Ovary (tissue), 9 donors: ENCODE results near the gene GTPBP1. TPM values are rescaled to one million over a fixed set of nuclear protein-coding genes. Genes with fewer than 3 reads are reported as not detected.

Source experiments
- DNase-seq, 5 donors: peaks; one replicate each; pipeline ENCODE4 v3.0.0-alpha.2; 2019 to 2020
- H3K27ac ChIP-seq, 2 donors: fragments of 200-600 bp; one replicate each; pipeline versions ENCODE4 v1.5.1 to v1.8.0; 2019 to 2022
- H3K27me3 ChIP-seq: fragments of 200-600 bp; one replicate; pipeline ENCODE4 v1.8.0; 2022
- H3K36me3 ChIP-seq: fragments of 200-600 bp; sonication (generic); one replicate; pipeline ENCODE4 v1.5.1; 2019
- H3K4me1 ChIP-seq: one replicate; pipeline ENCODE4 v1.8.1; 2013; ENCODE audit warnings: mild to moderate bottlenecking, moderate library complexity; ENCODE audit not compliant: insufficient read depth
- H3K4me3 ChIP-seq: fragments of 200-600 bp; sonication (generic); one replicate; pipeline ENCODE4 v1.5.1; 2017
- H3K9me3 ChIP-seq, 2 donors: fragments of 200-600 bp in 1 of 2; sonication (generic) in 1 of 2; one replicate each; pipeline versions ENCODE4 v1.5.1 to v1.8.1; 2013 to 2019; ENCODE audit warnings: mild to moderate bottlenecking in 1 of 2, moderate library complexity in 1 of 2
- CTCF ChIP-seq, 3 donors: fragments of 450-650 bp in 2 of 3; fragments of 200-600 bp in 1 of 3; IDR thresholded peaks; one replicate each; pipeline versions ENCODE4 v1.5.1 to v1.8.0; 2016 to 2022; ENCODE audit warnings: antibody characterized with exemption in 3 of 3, mild to moderate bottlenecking in 1 of 3
- EP300 ChIP-seq: sonication (generic); formaldehyde crosslinking; IDR thresholded peaks from one replicate; pipeline ENCODE4 v1.6.1; 2017; ENCODE audit warnings: antibody characterized with exemption
- POLR2A ChIP-seq: fragments of 450-650 bp; IDR thresholded peaks from one replicate; pipeline ENCODE4 v1.6.1; 2017; ENCODE audit warnings: antibody characterized with exemption, mild to moderate bottlenecking, moderate library complexity
- WGBS, 3 donors: extraction: QIAGEN DNeasy Blood & Tissue Kit in 1 of 3; methylation state at CpG; one replicate each; pipeline versions ENCODE4 v1.1.5 to v1.1.7; 2013 to 2017; 5-methylcytosine and 5-hydroxymethylcytosine counted together
- intact Hi-C, 4 donors: fragments of 100-400 bp; cut with DNase I; formaldehyde crosslinking; loops; one replicate each; pipeline versions ENCODE4 v1.11.0 to v1.15.1; 2022 to 2023
- polyA plus RNA-seq, 2 donors: library from polyadenylated mRNA; stranded (reverse); fragments of 200-250 nt in 1 of 2; fragments of 350-450 nt in 1 of 2; fragmentation: Illumina TruSeq in 1 of 2; extraction: RNeasy Lipid Tissue Mini Kit (QIAGEN cat#74804) in 1 of 2; gene quantifications; one replicate each; pipeline ENCODE4 v1.2.3, GENCODE V29; 2013 to 2014
- total RNA-seq, 7 donors: library from RNA; depleted of rRNA in 2 of 7; stranded (reverse); fragments of >200 nt in 2 of 7; fragmentation: NEBNext Ultra II Directional in 3 of 7; extraction: Animal tissue kit (Norgen Biotek cat#: 25700) in 3 of 7; gene quantifications; one replicate each; pipeline versions ENCODE4 v1.1.0 to v1.2.4, GENCODE V29; 2016 to 2023
- donor health status: DM: no; HTN: no; CAD: no; lungs with moderate emphysema.
- donor health status: DM: no; HTN: no; CAD: no.
- donor health status: Bipolar disorder and iron deficiency.
- donor health status: DM: yes; HTN: yes; CAD: no.
- donor health status: DM: no; HTN: no; CAD: no.
- donor health status: DM: yes; HTN: yes; CAD: no.

GTPBP1 gene
- total and polyA plus RNA-seq, 9 donors: 16.9 to 71.3 (median 59.9) TPM

- TF ChIP-seq POLR2A: no peak
- TF ChIP-seq CTCF (IDR thresholded peaks at IDR 0.05): no peak
- TF ChIP-seq EP300: no peak
- DNase-seq: peak in 3 of 5 donors; percentile 13 to 29 (median 14)
- Histone ChIP-seq H3K4me3 (no peak overlapping the region), H3K27ac (no peak overlapping the region), H3K9me3 (no peaks in the 10 kb centered on the region), H3K4me1 (no peaks in the 10 kb centered on the region), H3K36me3 (no peaks in the 10 kb centered on the region), H3K27me3 (no peaks in the 10 kb centered on the region)
- 92 to 95% (median 92%) methylated on average over 18 of the region's 18 CpGs for WGBS, 3 donors
- intact Hi-C loops: no loop called here
These were observed 20.3 kb downstream of the GTPBP1 start for GRCh38 chr22:38725900-38726655.

DNA sequence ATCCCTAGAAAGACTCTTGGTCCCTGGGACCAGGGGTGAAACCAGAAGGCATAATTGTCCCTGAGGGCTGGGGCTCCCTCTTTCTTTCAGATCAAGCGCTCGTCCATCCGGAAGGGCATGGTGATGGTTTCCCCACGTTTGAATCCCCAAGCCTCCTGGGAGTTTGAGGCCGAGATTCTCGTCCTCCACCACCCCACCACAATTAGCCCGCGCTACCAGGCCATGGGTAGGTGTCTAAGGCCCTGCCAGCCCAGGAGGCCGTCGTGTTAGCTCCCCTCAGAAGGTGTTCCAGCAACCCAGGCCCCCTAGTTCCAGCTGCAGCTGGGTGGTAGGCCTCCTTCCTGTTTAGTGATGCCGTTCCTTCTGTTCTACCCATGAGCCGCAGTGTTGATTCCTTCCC is 21.4 kb downstream of the GTPBP1 start:
- Histone ChIP-seq H3K36me3 (no peaks in the 10 kb centered on the region), H3K27ac (no peak overlapping the region), H3K4me1 (peaks cover 2% of the 10 kb centered on the region), H3K27me3 (no peaks in the 10 kb centered on the region), H3K4me3 (no peak overlapping the region), H3K9me3 (no peaks in the 10 kb centered on the region)
- TF ChIP-seq CTCF (IDR thresholded peaks at IDR 0.05) (no peak), EP300 (no peak), POLR2A (no peak)
- 91 to 96% (median 93%) methylated on average over 12 of the region's 12 CpGs for WGBS, 3 donors
- intact Hi-C loops: no loop called here
- DNase-seq: peak in 3 of 5 donors; percentile 9 to 30 (median 14)

DNA sequence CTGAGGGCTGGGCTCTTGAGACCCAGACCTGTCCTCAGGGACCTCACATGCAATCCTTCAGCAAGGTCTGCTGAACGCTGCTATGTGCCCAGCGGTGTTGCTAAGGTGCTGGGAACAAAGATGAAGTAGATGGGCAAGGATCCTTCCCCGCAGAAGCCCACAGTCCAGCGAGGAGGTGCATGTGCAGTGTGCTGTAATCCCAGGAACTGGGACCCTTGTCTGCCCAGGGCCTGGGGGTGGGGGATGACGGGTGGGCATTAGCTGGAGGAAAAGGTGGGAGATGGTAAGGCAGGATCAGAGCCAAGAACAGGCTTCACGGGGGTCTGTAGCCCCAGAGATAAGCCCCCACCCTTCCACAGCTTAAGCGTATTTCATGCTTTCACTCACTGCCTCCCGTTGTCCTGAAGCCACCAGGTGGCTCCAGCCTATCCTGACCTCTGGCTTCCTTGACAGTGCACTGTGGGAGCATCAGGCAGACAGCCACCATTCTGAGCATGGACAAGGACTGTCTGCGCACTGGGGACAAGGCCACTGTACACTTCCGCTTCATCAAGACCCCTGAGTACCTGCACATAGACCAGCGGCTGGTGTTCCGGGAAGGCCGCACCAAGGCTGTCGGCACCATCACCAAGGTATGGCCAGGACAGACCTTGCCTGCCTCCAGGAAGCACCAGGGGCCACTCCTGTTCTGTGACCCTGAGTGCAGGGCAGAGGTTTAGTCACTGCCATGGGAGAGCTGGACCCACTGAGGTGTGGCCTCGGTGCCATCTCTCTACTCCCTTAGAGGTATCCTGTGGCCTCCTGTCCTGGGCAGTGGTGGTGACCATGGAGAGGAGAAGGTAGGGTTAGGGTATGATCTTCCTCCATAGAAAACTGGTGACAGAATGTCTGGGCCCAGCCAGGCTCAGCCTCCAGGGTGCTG is 22.0 kb downstream of the GTPBP1 start:
- TF ChIP-seq CTCF (IDR thresholded peaks at IDR 0.05) (no peak), POLR2A (no peak), EP300 (no peak)
- H3K36me3 ChIP-seq: no peaks in the 10 kb centered on the region
- H3K4me3 ChIP-seq: no peak overlapping the region
- no peaks in the 10 kb centered on the region for H3K27me3 ChIP-seq
- no peaks in the 10 kb centered on the region for H3K9me3 ChIP-seq
- DNase-seq: peak in 3 of 5 donors; percentile 8 to 27 (median 17)
- H3K4me1 ChIP-seq: peaks cover 4% of the 10 kb centered on the region
- no peak overlapping the region for H3K27ac ChIP-seq
- 90 to 91% (median 91%) methylated on average over 15 of the region's 15 CpGs for WGBS, 3 donors
- intact Hi-C loops: no loop called here

- peaks cover 17% of the 10 kb centered on the region for H3K4me1 ChIP-seq
- H3K36me3 ChIP-seq: no peaks in the 10 kb centered on the region
- no peaks in the 10 kb centered on the region for H3K27me3 ChIP-seq
- TF ChIP-seq CTCF (IDR thresholded peaks at IDR 0.05) (no peak), EP300 (no peak), POLR2A (no peak)
- H3K4me3 ChIP-seq: no peak overlapping the region
- intact Hi-C loops: no loop called here
- H3K27ac ChIP-seq: no peak overlapping the region
- no peaks in the 10 kb centered on the region for H3K9me3 ChIP-seq
- 82 to 87% (median 87%) methylated on average over 18 of the region's 18 CpGs for WGBS, 3 donors
- DNase-seq: peak in 2 of 5 donors; percentile 13 to 30
These were observed 23.4 kb downstream of the GTPBP1 start for GRCh38 chr22:38728871-38729796.
